Measurements from ENCODE around the gene PLEKHG2.
"Not testable (repeated sequence)": the region's sequence is repeated elsewhere in the genome, so short reads cannot be mapped to it uniquely, and the experiment has no call there.

Gene PLEKHG2

DNA sequence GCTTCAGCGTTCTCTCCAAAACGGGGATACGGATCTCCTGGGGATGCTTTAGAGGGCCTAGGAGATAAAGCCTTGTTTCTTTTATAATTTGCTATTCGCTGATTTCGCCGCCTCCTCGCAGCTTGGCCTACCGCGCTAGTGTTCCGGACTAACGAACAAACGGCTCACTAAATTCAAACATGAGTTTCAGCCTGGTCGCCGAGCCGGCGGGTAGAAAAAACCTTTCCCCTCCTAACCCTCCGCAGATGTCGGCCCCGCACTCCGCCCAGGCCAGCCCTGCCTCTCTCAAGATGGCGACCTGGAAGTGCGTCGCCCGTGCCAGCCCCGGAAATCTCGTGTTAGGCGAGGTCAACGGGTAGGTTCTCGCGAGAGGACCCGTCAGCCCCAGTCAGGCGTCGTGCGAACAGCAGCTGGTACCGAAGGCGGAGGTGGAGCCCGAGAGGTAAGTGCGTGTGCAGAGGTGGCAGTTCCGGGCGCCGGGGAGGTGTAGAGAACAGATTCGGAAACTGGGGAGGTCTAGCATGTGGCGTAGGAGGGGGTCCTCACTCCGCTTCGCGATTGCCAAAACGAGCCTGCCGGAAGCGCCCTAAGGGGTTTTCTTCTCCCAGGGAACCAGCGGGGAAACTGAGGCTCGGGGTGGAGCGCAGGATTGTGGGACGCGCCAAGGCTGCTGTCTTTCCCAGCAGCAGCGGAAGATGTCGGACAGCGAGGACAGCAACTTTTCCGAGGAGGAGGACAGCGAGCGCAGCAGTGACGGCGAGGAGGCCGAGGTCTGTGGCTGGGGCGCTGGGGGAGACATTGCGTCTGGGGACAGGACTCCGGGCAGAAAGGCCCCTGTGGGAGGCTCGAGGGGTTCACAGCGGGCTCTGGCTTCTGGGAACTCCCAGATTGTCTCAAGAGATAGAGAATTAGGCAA is 33.0 kb downstream of the PLEKHG2 start, which contains the start of gene SUPT5H:
Gene SUPT5H (plus strand): TSS at position 387 of the 916 bp plus-strand sequence. CDS start 309 bp downstream, at position 696.
- Histone ChIP-seq H3K27me3 (replicated peaks; ENCODE audit: control insufficient read depth, insufficient read depth, low read length) (no peaks in the 10 kb centered on the region), H3K4me3 (replicated peaks; ENCODE audit: low read depth, low read length) (peak within 1 kb of the TSS; percentile 100), H3K36me3 (ENCODE audit: control insufficient read depth, insufficient read depth, low read length) (no peaks in the 10 kb centered on the region)
- TF ChIP-seq, protein P1, sequence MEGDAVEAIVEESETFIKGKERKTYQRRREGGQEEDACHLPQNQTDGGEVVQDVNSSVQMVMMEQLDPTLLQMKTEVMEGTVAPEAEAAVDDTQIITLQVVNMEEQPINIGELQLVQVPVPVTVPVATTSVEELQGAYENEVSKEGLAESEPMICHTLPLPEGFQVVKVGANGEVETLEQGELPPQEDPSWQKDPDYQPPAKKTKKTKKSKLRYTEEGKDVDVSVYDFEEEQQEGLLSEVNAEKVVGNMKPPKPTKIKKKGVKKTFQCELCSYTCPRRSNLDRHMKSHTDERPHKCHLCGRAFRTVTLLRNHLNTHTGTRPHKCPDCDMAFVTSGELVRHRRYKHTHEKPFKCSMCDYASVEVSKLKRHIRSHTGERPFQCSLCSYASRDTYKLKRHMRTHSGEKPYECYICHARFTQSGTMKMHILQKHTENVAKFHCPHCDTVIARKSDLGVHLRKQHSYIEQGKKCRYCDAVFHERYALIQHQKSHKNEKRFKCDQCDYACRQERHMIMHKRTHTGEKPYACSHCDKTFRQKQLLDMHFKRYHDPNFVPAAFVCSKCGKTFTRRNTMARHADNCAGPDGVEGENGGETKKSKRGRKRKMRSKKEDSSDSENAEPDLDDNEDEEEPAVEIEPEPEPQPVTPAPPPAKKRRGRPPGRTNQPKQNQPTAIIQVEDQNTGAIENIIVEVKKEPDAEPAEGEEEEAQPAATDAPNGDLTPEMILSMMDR (IDR thresholded peaks at IDR 0.05; ENCODE audit: insufficient read depth, low read length, poor library complexity, severe bottlenecking) = no peak
- peak; percentile 98 for DNase-seq (ENCODE audit: extremely low read depth, insufficient read length)

DNA sequence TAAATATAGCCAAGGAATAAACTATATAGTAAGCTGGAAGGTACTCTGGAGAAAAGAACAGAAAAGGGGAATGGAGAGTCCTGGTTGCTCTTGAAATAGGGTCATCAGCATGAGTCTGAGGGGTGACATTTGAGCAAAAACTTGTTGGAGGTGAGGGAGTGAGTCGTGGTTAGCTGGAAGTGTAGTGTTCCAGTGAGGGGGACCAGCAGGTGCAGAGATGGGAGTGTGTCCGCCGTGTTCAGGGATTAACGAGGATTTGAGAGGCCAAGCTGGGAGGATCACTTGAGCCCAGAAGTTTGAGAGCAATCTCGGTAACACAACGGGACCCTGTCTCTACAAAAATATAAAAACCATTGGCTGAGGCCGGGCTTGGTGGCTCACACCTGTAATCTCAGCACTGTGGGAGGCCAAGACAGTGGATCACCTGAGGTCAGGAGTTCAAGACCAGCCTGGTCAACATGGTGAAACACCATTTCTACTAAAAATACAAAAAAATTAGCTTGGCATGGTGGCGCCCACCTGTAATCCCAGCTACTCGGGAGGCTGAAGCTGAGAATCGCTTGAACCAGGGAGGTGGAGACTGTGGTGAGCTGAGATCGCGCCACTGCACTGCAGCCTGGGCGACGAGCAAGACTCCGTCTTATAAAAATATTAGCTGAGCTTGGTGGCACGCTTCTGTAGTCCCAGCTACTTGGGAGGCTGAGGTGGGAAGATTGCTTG is 34.1 kb downstream of the PLEKHG2 start:
- DNase-seq (ENCODE audit: extremely low read depth, insufficient read length) = no peak
- no peaks in the 10 kb centered on the region for H3K27me3 ChIP-seq (replicated peaks; ENCODE audit: control insufficient read depth, insufficient read depth, low read length)
- TF ChIP-seq, protein P1 (IDR thresholded peaks at IDR 0.05; ENCODE audit: insufficient read depth, low read length, poor library complexity, severe bottlenecking) = no peak
- H3K36me3 ChIP-seq (ENCODE audit: control insufficient read depth, insufficient read depth, low read length) = no peaks in the 10 kb centered on the region; the same call in 1 of the 2 replicates
- H3K4me3 ChIP-seq (replicated peaks; ENCODE audit: low read depth, low read length) = peak overlapping the region; percentile 100

DNA sequence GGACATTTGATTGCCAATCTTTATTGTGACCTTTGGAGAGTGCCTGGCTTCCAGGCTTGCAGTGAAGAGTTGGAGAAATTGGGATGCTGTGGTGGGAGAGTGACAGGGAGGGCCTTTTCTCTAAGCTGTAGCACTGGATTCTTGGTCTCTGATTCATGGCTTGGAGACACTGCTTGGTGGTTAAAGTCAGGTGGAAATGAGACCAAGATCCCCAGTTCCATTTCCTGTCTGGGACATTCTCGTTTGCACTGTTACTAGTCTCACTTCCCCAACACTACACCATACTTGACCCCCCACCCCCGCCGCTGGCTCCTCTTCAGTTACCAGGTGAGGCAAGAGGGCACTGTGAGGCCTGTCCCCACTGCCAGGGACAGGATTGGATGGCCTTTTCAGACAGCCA is 35.8 kb downstream of the PLEKHG2 start:
- Histone ChIP-seq H3K36me3 (ENCODE audit: control insufficient read depth, insufficient read depth, low read length) (peaks cover 10% of the 10 kb centered on the region), H3K4me3 (replicated peaks; ENCODE audit: low read depth, low read length) (peak overlapping the region; percentile 52), H3K27me3 (replicated peaks; ENCODE audit: control insufficient read depth, insufficient read depth, low read length) (no peaks in the 10 kb centered on the region)
- TF ChIP-seq, protein P1 (IDR thresholded peaks at IDR 0.05; ENCODE audit: insufficient read depth, low read length, poor library complexity, severe bottlenecking) = no peak
- peak; percentile 60 for DNase-seq (ENCODE audit: extremely low read depth, insufficient read length)

DNA sequence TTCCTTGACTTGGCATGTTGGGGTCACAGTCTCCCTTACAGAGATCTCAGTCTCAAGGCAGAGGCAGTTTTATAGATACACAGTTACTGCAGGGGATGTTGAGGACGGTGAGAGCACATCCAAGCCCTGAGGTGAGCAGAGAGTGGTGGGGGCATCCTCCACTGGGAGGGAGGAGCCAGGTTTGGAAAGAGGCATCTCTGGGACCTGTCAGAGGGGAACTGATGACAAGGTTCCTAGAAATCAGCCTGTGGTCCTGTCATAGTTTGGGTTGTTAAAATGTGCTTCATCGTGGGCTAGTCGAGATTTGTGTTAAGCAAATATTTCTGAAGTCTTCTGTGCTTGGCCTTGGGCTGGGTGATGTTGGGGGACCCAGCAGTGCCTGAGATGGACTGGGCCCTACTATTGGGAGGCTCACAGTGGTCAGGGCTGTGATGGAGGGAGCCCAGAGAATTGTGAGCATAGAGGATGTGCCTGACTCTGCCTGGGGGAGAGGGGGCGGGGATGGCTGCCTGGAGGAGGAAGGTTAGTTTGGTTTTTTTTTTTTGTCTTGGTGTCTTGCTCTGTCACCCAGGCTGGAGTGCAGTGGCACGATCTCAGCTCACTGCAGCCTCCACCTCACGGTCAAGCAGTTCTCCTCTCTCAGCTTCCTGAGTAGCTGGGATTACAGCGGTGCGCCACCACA is 36.8 kb downstream of the PLEKHG2 start:
- no peak for DNase-seq (ENCODE audit: extremely low read depth, insufficient read length)
- TF ChIP-seq, protein P1 (IDR thresholded peaks at IDR 0.05; ENCODE audit: insufficient read depth, low read length, poor library complexity, severe bottlenecking) = no peak
- no peak overlapping the region; the same call in 1 of the 2 replicates for H3K4me3 ChIP-seq (replicated peaks; ENCODE audit: low read depth, low read length)
- peaks cover 11% of the 10 kb centered on the region for H3K36me3 ChIP-seq (ENCODE audit: control insufficient read depth, insufficient read depth, low read length)
- H3K27me3 ChIP-seq (replicated peaks; ENCODE audit: control insufficient read depth, insufficient read depth, low read length) = no peaks in the 10 kb centered on the region

DNA sequence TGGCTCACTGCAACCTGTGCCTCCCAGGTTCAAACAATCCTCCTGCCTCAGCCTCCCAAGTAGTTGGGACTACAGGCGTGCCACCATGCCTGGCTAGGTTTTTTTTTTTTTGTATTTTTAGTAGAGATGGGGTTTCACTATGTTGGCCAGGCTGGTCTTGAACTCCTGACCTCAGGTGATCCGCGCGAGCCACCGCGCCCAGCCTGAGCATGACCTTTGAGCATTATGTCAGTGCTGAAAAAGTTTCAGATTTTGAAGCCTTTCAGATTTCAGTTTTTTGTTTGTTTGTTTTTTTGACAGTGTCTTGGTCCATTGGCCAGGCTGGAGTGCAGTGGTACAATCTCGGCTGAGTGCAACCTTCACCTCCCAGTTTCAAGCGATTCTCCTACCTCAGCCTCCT is 38.8 kb downstream of the PLEKHG2 start:
- peaks cover 14% of the 10 kb centered on the region for H3K36me3 ChIP-seq (ENCODE audit: control insufficient read depth, insufficient read depth, low read length)
- not testable (repeated sequence) for H3K4me3 ChIP-seq (replicated peaks; ENCODE audit: low read depth, low read length); DNase-seq (ENCODE audit: extremely low read depth, insufficient read length); H3K27me3 ChIP-seq (replicated peaks; ENCODE audit: control insufficient read depth, insufficient read depth, low read length)
